Placental pericyte (primary cell): ENCODE results near the gene CA6. TPM values are rescaled to one million over a fixed set of nuclear protein-coding genes. Genes with fewer than 3 reads are reported as not detected.

Experiments
- small RNA-seq: library from RNA; depleted of rRNA; stranded (forward); fragments of <200 nt; gene quantifications from one replicate; pipeline ENCODE3, GENCODE V24; 2012; ENCODE audit warnings: low replicate concordance
- total RNA-seq: library from RNA; depleted of rRNA; stranded (reverse); fragments of >200 nt; gene quantifications from 2 replicates; pipeline ENCODE4 v1.2.3, GENCODE V29; 2012

CA6 gene
- total RNA-seq: not detected in 2 replicates

DNA sequence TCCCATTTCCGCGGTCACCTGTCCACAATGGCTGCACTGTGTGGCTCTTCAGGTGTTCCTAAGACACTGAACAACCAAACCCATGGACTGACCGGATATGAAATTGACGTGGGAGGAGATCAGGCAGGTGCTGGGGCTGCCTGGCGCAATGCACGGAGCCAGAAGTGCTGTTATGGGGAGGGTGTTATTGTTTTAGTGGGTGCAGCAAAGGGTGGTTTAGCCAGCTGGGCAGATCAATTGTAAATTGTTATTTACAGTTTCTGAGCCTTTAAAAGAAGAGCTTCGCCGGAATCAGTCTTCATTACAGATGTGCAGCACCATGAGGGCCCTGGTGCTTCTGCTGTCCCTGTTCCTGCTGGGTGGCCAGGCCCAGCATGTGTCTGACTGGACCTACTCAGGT is at the start of gene CA6:
Gene CA6 (plus strand): TSS at position 301 of the 400 bp plus-strand sequence. CDS start 19 bp downstream, at position 320.

Small RNAs within 50 kb of the gene (small RNA-seq; reads per million reads assigned to genes)
- gene AL139415.2: not detected
- not detected for gene RN7SL451P

Other genes starting within 250 kb of the CA6 start
- 68.3 and 81.9 TPM in 2 replicates for gene RERE, start 128.2 kb upstream of the CA6 start, total RNA-seq
- gene ENO1, start 67.2 kb upstream of the CA6 start, total RNA-seq: 1,273 and 1,983 TPM in 2 replicates
- gene SLC2A7, start 80.6 kb downstream of the CA6 start, total RNA-seq: not detected in 2 replicates
- 0.86 and 2.6 TPM in 2 replicates for gene SLC2A5, start 123.8 kb downstream of the CA6 start, total RNA-seq
- 5.3 and 8.7 TPM in 2 replicates for gene GPR157, start 183.2 kb downstream of the CA6 start, total RNA-seq